Pancreas (tissue), 10 donors: ENCODE results near the gene APOF. TPM values are rescaled to one million over a fixed set of nuclear protein-coding genes. Genes with fewer than 3 reads are reported as not detected.

Source experiments
- ATAC-seq, 4 donors: fragments of 200-7000 bp; cut with Tn5 transposase; one replicate each; pipeline versions ENCODE4 v1.8.0 to v1.9.1; 2020; ENCODE audit warnings: mild to moderate bottlenecking in 4 of 4, moderate library complexity in 4 of 4
- DNase-seq, 6 donors: peaks; one replicate each; pipeline ENCODE4 v3.0.0-alpha.2; 2020
- FAIRE-seq: peaks from 2 replicates; lab custom pipeline; 2012; peaks lifted over from hg19 to GRCh38; lab: Jason Lieb, UNC
- H3K27ac ChIP-seq, 4 donors: fragments of 200-600 bp; sonication (generic); 1 replicate in 3 of 4; 2 replicates in 1 of 4; pipeline versions ENCODE4 v1.5.0 to v1.8.0; 2020
- H3K27me3 ChIP-seq, 4 donors: fragments of 200-600 bp; one replicate each; pipeline ENCODE4 v1.8.0; 2021
- H3K36me3 ChIP-seq, 3 donors: fragments of 200-600 bp; sonication (generic) in 1 of 3; one replicate each; pipeline versions ENCODE4 v1.5.0 to v1.8.0; 2020 to 2021
- H3K4me1 ChIP-seq, 3 donors: fragments of 200-600 bp; one replicate each; pipeline ENCODE4 v1.8.0; 2021
- H3K4me3 ChIP-seq, 4 donors: fragments of 200-600 bp; sonication (generic) in 2 of 4; one replicate each; pipeline versions ENCODE4 v1.5.0 to v1.8.0; 2020 to 2021
- H3K9me3 ChIP-seq, 4 donors: fragments of 200-600 bp; one replicate each; pipeline ENCODE4 v1.8.0; 2021
- WGBS, 2 donors: extraction: QIAGEN DNeasy Blood & Tissue Kit; methylation state at CpG; one replicate each; pipeline ENCODE4 v1.1.7; 2013; 5-methylcytosine and 5-hydroxymethylcytosine counted together
- intact Hi-C, 3 donors: fragments of 100-400 bp; cut with DNase I; formaldehyde crosslinking; loops; one replicate each; pipeline versions ENCODE4 v1.11.1 to v1.14.2; 2022
- polyA plus RNA-seq, 2 donors: library from polyadenylated mRNA; stranded (reverse); fragments of 200-250 nt; gene quantifications; one replicate each; pipeline ENCODE4 v1.2.3, GENCODE V29; 2013
- total RNA-seq, 6 donors: library from RNA; stranded (reverse); fragmentation: NEBNext Ultra II Directional in 4 of 6; extraction: Animal tissue kit (Norgen Biotek cat#: 25700) in 4 of 6; gene quantifications; one replicate each; pipeline versions ENCODE4 v1.2.1 to v1.2.4, GENCODE V29; 2021 to 2023
- TF ChIP-seq, protein P1 (sequence below), 4 donors: fragments of 200-600 bp; sonication (generic) in 3 of 4; IDR thresholded peaks; one replicate each; pipeline versions ENCODE4 v1.5.0 to v1.8.0; 2021; ENCODE audit warnings: antibody characterized with exemption in 4 of 4
- donor health status: healthy with polysubstance abuse.
- donor health status: DM: no; HTN: no; CAD: no; lungs with moderate emphysema.
- donor health status: DM: no; HTN: no; CAD: no.
- donor health status: control.
- donor health status: control.
- donor health status: Bipolar disorder and iron deficiency.
- donor health status: DM: yes; HTN: yes; CAD: no.
- donor health status: DM: no; HTN: no; CAD: no.
- donor health status: DM: no; HTN: no; CAD: no.
- donor health status: DM: yes; HTN: yes; CAD: no.

Gene APOF
- total and polyA plus RNA-seq, 8 donors = 0.05 to 0.13 TPM; not detected in 6

DNA sequence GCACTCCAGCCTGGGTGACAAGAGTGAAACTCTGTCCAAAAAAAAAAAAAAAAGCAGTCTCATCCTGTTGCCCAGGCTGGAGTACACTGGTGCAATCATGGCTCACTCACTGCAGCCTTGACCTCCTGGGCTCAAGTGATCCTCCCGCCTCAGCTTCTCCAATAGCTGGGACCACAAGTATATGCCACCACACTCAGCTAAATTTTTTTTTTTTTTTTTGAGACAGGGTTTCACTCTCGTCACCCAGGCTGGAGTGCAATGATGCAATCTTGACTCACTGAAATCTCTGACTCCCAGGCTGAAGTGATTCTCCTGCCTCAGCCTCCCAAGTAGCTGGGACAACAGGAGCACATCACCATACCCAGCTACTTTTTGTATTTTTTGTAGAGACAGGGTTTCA lies 41.6 kb downstream of the APOF start:
- FAIRE-seq (no peak), ATAC-seq (no peak), DNase-seq (no peak)
- no peak overlapping the region for H3K4me3 ChIP-seq
- no peak overlapping the region for H3K27ac ChIP-seq
- peaks cover 0 to 5% (median 4%) of the 10 kb centered on the region in 3 donors for H3K4me1 ChIP-seq
- intact Hi-C loops = no loop called here
- no peaks in the 10 kb centered on the region for H3K9me3 ChIP-seq
- 88 to 96% methylated on average over 2 of the region's 2 CpGs for WGBS, 2 donors
- no peaks in the 10 kb centered on the region for H3K27me3 ChIP-seq
- TF ChIP-seq, protein P1, sequence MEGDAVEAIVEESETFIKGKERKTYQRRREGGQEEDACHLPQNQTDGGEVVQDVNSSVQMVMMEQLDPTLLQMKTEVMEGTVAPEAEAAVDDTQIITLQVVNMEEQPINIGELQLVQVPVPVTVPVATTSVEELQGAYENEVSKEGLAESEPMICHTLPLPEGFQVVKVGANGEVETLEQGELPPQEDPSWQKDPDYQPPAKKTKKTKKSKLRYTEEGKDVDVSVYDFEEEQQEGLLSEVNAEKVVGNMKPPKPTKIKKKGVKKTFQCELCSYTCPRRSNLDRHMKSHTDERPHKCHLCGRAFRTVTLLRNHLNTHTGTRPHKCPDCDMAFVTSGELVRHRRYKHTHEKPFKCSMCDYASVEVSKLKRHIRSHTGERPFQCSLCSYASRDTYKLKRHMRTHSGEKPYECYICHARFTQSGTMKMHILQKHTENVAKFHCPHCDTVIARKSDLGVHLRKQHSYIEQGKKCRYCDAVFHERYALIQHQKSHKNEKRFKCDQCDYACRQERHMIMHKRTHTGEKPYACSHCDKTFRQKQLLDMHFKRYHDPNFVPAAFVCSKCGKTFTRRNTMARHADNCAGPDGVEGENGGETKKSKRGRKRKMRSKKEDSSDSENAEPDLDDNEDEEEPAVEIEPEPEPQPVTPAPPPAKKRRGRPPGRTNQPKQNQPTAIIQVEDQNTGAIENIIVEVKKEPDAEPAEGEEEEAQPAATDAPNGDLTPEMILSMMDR (IDR thresholded peaks at IDR 0.05) = no peak
- H3K36me3 ChIP-seq = peaks cover 0 to 56% (median 21%) of the 10 kb centered on the region in 3 donors

DNA sequence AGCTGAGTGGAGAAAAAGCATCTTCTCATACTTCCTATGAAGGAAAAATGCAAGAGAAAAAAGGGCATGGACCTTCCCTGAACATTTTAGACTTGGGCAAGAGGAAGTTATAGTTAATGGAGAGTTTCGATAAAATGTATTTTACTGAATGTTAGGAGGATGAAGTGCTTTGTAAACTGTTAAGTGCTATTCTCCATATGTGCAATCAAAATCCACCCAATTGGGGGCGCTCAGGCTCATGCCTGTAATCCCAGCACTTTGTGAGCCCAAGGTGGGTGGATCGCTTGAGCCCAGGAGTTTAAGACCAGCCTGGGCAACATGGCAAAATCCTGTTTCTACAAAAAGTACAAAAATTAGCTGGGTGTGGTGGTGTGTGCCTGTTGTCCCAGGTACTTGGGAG lies 45.0 kb downstream of the APOF start:
- H3K4me3 ChIP-seq = no peak overlapping the region
- 94 to 97% methylated on average over 3 of the region's 3 CpGs for WGBS, 2 donors
- H3K27ac ChIP-seq = no peak overlapping the region
- ATAC-seq (no peak), FAIRE-seq (no peak), DNase-seq (no peak)
- H3K27me3 ChIP-seq = no peaks in the 10 kb centered on the region
- H3K36me3 ChIP-seq = peaks cover 0 to 23% (median 2%) of the 10 kb centered on the region in 3 donors
- no peaks in the 10 kb centered on the region for H3K9me3 ChIP-seq
- TF ChIP-seq, protein P1 (IDR thresholded peaks at IDR 0.05) = no peak
- intact Hi-C loops = no loop called here
- peaks cover 10 to 11% (median 10%) of the 10 kb centered on the region in 3 donors for H3K4me1 ChIP-seq

DNA sequence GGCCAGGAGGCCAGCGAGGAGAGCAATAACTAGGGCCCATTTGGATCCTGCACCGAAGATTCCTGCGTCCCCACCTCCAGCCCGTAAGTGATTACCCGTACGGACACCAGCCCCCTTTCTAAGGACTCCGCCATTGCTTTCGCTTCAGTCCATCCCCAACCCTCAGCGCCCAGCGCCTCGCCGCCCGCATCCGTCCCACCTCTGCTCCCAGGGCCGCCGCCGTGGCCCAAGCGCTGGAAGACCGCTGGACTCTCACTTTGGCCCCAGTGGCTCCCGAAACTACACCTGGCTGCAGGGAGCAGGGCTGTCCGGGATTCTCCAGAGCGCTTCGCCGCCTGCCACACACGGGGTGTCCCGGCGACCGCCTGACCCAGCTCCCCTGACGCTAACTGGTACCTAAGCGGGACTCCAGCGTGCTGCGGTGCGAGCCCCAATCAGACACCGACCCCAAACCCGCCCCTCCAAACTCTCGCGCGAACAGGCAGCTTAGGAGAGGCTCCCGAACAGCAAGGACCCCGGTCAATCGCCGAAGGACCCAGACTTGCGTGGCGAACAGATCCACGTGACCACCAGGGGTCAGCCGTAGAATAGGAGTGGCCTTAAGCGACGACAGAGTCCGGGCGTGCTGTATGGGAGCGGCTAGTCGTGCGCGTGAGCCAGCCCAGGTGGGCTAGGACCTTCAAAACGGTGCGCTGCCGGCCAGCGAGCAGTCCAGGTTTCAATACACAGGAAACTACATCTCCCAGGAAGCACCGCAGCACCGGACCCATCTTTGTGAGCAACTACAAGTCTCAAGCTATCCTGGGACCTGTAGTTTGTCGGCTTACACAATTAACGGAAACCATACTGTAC lies 46.8 kb downstream of the APOF start, which contains the start of gene CNPY2:
TSS of gene CNPY2 (minus strand) at position 367 of the 852 bp plus-strand sequence. CDS start 771 bp downstream, outside the sequence.
- Histone ChIP-seq H3K9me3 (no peaks in the 10 kb centered on the region), H3K27ac (peak within 1 kb of the TSS; percentile 91 to 96 (median 92)), H3K4me3 (peak within 1 kb of the TSS; percentile 73 to 98 (median 91)), H3K36me3 (peaks cover 0 to 17% (median 2%) of the 10 kb centered on the region in 3 donors), H3K4me1 (peaks cover 10 to 11% (median 10%) of the 10 kb centered on the region in 3 donors), H3K27me3 (no peaks in the 10 kb centered on the region)
- 0% methylated on average over 62 of the region's 62 CpGs for WGBS, 2 donors
- peak; percentile 88 to 95 (median 92) for ATAC-seq
- intact Hi-C loops = no loop called here
- no peak for FAIRE-seq
- peak; percentile 90 to 97 (median 95) for DNase-seq
- TF ChIP-seq, protein P1 (IDR thresholded peaks at IDR 0.05) = peak in 2 of 4 donors; percentile 7 to 19

GRCh38 chr12:56315249-56315621 lies 47.4 kb downstream of the APOF start:
- intact Hi-C loops = no loop called here
- 0% methylated on average over 10 to 11 of the region's 11 CpGs for WGBS, 2 donors
- TF ChIP-seq, protein P1 (IDR thresholded peaks at IDR 0.05) = no peak
- DNase-seq (peak in 2 of 6 donors; percentile 28 to 62), FAIRE-seq (no peak), ATAC-seq (peak in 2 of 4 donors; percentile 7 to 13)
- H3K9me3 ChIP-seq = no peaks in the 10 kb centered on the region
- H3K4me3 ChIP-seq = peak overlapping the region; percentile 73 to 98 (median 91)
- H3K4me1 ChIP-seq = peaks cover 10 to 11% (median 10%) of the 10 kb centered on the region in 3 donors
- H3K36me3 ChIP-seq = peaks cover 0 to 17% (median 2%) of the 10 kb centered on the region in 3 donors
- H3K27ac ChIP-seq = peak overlapping the region; percentile 91 to 96 (median 92)
- no peaks in the 10 kb centered on the region for H3K27me3 ChIP-seq
